Osteoblast (primary cell): ENCODE data around the gene ADCY5. TPM values are rescaled to one million over a fixed set of nuclear protein-coding genes. Genes with fewer than 3 reads are reported as not detected.
A peak's percentile ranks its signal among the peaks of the same experiment; 100 is the strongest.

ENCODE experiments used
- DNase-seq: peaks from one replicate; pipeline ENCODE4 v3.0.0; 2011; ENCODE audit warnings: low spot score, mixed read lengths; ENCODE audit not compliant: insufficient read length; ENCODE audit errors: missing footprints
- H2AFZ ChIP-seq: 2 replicates; pipeline ENCODE4 v1.6.0; 2011; ENCODE audit warnings: mild to moderate bottlenecking, low read length
- H3K27ac ChIP-seq: 2 replicates; pipeline ENCODE4 v1.5.1; 2011; ENCODE audit warnings: mild to moderate bottlenecking, low read depth, low read length, moderate library complexity
- H3K27me3 ChIP-seq: 2 replicates; pipeline ENCODE4 v1.6.0; 2012; ENCODE audit warnings: mild to moderate bottlenecking, control low read depth, inconsistent platforms, low read length, moderate library complexity; ENCODE audit not compliant: insufficient read depth
- H3K36me3 ChIP-seq: 2 replicates; pipeline ENCODE4 v1.5.1; 2011; ENCODE audit warnings: mild to moderate bottlenecking, low read length, control low read depth, moderate library complexity; ENCODE audit not compliant: insufficient read depth
- H3K4me1 ChIP-seq: 2 replicates; pipeline ENCODE4 v1.5.1; 2011; ENCODE audit warnings: mild to moderate bottlenecking, low read length, control low read depth, moderate library complexity; ENCODE audit not compliant: insufficient read depth
- H3K4me2 ChIP-seq: 2 replicates; pipeline ENCODE4 v1.6.0; 2011; ENCODE audit warnings: mild to moderate bottlenecking, low read length; ENCODE audit not compliant: insufficient read depth
- H3K4me3 ChIP-seq: fragments of 200-600 bp; sonication (generic); 3 replicates; pipeline ENCODE4 v1.5.1; 2012; ENCODE audit warnings: mild to moderate bottlenecking, low read length, inconsistent platforms; ENCODE audit not compliant: insufficient read depth
- H3K79me2 ChIP-seq: 2 replicates; pipeline ENCODE4 v1.6.0; 2012; ENCODE audit warnings: mild to moderate bottlenecking, low read length, control low read depth, inconsistent platforms; ENCODE audit not compliant: insufficient read depth
- H3K9me3 ChIP-seq: 2 replicates; pipeline ENCODE4 v1.5.1; 2011; ENCODE audit warnings: low read depth, low read length, control low read depth
- H4K20me1 ChIP-seq: 2 replicates; pipeline ENCODE4 v1.6.0; 2012; ENCODE audit warnings: mild to moderate bottlenecking, low read length, control low read depth; ENCODE audit not compliant: insufficient read depth
- total RNA-seq: library from RNA; depleted of rRNA; stranded (reverse); fragments of >200 nt; gene quantifications from 2 replicates; pipeline ENCODE4 v1.2.3, GENCODE V29; 2012
- TF ChIP-seq, protein P1 (sequence below): IDR thresholded peaks from 2 replicates; pipeline ENCODE4 v1.5.1; 2011; ENCODE audit warnings: mild to moderate bottlenecking, low read depth, low read length, moderate library complexity; ENCODE audit errors: extremely low read depth

The ADCY5 gene
- total RNA-seq, 1 donor = 0.72 TPM

DNA sequence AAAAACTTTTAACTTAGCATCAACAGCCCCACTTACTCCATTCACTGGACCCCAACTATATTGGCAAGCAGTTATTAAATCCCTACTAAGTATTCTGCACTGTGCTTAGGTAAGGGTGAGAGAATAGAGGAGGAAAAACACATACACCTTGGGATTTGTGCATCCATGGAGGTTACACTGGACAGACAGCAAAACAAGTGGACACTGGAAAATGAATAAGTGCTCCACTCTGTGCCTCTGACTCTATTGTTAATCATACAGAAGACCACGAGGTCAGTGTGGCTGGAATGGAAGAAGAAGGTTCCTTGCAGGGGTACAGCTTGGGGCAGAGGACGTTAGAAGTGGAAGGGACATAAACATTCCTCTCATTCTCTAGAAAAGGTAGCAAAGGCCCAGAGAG, 3.2 kb downstream of the ADCY5 start:
- no peak overlapping the region for H3K4me2 ChIP-seq
- no peaks in the 10 kb centered on the region for H3K79me2 ChIP-seq
- no peak overlapping the region for H3K4me3 ChIP-seq
- no peaks in the 10 kb centered on the region for H3K4me1 ChIP-seq
- H3K36me3 ChIP-seq = no peaks in the 10 kb centered on the region
- no peak overlapping the region for H3K27ac ChIP-seq
- no peaks in the 10 kb centered on the region for H3K9me3 ChIP-seq
- peak; percentile 69 for DNase-seq
- no peak overlapping the region for H2AFZ ChIP-seq
- no peaks in the 10 kb centered on the region for H4K20me1 ChIP-seq
- H3K27me3 ChIP-seq = peaks cover 70% of the 10 kb centered on the region
- TF ChIP-seq, protein P1, sequence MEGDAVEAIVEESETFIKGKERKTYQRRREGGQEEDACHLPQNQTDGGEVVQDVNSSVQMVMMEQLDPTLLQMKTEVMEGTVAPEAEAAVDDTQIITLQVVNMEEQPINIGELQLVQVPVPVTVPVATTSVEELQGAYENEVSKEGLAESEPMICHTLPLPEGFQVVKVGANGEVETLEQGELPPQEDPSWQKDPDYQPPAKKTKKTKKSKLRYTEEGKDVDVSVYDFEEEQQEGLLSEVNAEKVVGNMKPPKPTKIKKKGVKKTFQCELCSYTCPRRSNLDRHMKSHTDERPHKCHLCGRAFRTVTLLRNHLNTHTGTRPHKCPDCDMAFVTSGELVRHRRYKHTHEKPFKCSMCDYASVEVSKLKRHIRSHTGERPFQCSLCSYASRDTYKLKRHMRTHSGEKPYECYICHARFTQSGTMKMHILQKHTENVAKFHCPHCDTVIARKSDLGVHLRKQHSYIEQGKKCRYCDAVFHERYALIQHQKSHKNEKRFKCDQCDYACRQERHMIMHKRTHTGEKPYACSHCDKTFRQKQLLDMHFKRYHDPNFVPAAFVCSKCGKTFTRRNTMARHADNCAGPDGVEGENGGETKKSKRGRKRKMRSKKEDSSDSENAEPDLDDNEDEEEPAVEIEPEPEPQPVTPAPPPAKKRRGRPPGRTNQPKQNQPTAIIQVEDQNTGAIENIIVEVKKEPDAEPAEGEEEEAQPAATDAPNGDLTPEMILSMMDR = no peak

- no peaks in the 10 kb centered on the region for H3K79me2 ChIP-seq
- no peak overlapping the region for H3K27ac ChIP-seq
- no peak overlapping the region for H2AFZ ChIP-seq
- no peaks in the 10 kb centered on the region for H3K9me3 ChIP-seq
- H3K4me3 ChIP-seq = no peak overlapping the region
- TF ChIP-seq, protein P1 = no peak
- peaks cover 65% of the 10 kb centered on the region for H3K27me3 ChIP-seq
- peak; percentile 60 for DNase-seq
- H3K36me3 ChIP-seq = no peaks in the 10 kb centered on the region
- H3K4me1 ChIP-seq = no peaks in the 10 kb centered on the region
- H4K20me1 ChIP-seq = no peaks in the 10 kb centered on the region
- H3K4me2 ChIP-seq = no peak overlapping the region
Observed at GRCh38 chr3:123444744-123445143, 4.1 kb downstream of the ADCY5 start.

DNA sequence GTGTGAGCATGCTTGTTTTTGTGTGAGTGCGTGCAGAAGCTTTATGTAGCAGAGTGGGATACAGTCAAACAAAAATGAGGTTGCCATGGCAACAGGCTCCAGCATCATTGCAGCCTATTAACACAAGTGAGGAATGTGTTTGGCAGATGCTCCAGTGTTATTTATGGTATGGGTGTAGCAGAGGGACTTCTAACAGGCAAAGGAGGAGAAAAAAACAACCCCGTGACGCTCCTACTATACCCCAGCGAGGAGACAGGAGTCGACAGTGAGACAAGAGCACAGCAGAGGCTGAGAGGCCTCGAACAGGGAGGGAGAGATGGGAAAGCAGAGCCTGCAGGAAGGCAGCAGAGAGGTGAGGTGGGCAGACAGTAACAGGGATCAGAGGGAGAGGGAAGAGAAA, 4.9 kb downstream of the ADCY5 start:
- H3K27ac ChIP-seq = no peak overlapping the region
- no peak for DNase-seq
- no peaks in the 10 kb centered on the region for H3K4me1 ChIP-seq
- H3K36me3 ChIP-seq = no peaks in the 10 kb centered on the region
- H3K4me3 ChIP-seq = no peak overlapping the region
- H3K9me3 ChIP-seq = no peaks in the 10 kb centered on the region
- no peak overlapping the region for H3K4me2 ChIP-seq
- TF ChIP-seq, protein P1 = no peak
- H3K27me3 ChIP-seq = peaks cover 68% of the 10 kb centered on the region
- H3K79me2 ChIP-seq = no peaks in the 10 kb centered on the region
- no peak overlapping the region for H2AFZ ChIP-seq
- no peaks in the 10 kb centered on the region for H4K20me1 ChIP-seq

DNA sequence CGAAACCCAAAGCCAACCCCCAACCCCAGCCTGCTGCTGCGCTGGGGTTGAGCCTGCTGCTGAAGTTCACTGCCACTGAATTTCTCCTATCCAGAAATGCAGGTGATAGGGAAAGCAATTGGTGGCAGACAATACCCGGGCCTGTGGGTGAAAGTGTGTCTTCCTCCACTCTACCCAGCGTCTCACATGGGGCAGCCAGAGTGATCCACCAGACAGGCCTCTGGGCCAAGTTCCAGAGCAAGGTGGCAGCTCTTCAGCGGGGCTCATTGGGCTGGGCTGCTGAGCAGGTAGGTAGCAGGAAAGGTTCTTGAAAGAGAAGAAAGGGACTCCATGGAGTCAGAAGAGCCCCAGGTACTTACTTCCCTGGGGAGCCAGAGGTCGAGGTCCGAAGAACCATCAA, 6.0 kb downstream of the ADCY5 start:
- no peak overlapping the region for H3K27ac ChIP-seq
- no peaks in the 10 kb centered on the region for H3K4me1 ChIP-seq
- H3K9me3 ChIP-seq = no peaks in the 10 kb centered on the region
- no peak overlapping the region for H3K4me3 ChIP-seq
- no peak overlapping the region for H3K4me2 ChIP-seq
- H3K27me3 ChIP-seq = peaks cover 66% of the 10 kb centered on the region
- TF ChIP-seq, protein P1 = no peak
- H3K36me3 ChIP-seq = no peaks in the 10 kb centered on the region
- no peak for DNase-seq
- H3K79me2 ChIP-seq = no peaks in the 10 kb centered on the region
- no peaks in the 10 kb centered on the region for H4K20me1 ChIP-seq
- H2AFZ ChIP-seq = no peak overlapping the region
